DOHH2 (cell line): ENCODE data around the gene PKN1.

Experiments
- H3F3A ChIP-seq: fragments of 200-600 bp; sonication (generic), shearing (Covaris generic); 2 replicates; pipeline ENCODE4 v1.6.0; 2016; ENCODE audit warnings: antibody characterized with exemption, mild to moderate bottlenecking; ENCODE audit not compliant: control insufficient read depth, insufficient read depth
- H3K27ac ChIP-seq: fragments of 200-600 bp; sonication (generic); 2 replicates; pipeline ENCODE4 v1.5.1; 2014; ENCODE audit warnings: low read depth, mild to moderate bottlenecking, low read length, moderate library complexity
- H3K27me3 ChIP-seq: fragments of 200-600 bp; sonication (generic); 2 replicates; pipeline ENCODE4 v1.6.1; 2014; ENCODE audit warnings: mild to moderate bottlenecking, low read length, mixed read lengths; ENCODE audit not compliant: control insufficient read depth
- H3K36me3 ChIP-seq: fragments of 200-600 bp; sonication (generic); 2 replicates; pipeline ENCODE4 v1.6.1; 2014; ENCODE audit warnings: mild to moderate bottlenecking, low read length, moderate library complexity, mixed read lengths; ENCODE audit not compliant: control insufficient read depth
- H3K4me1 ChIP-seq: fragments of 200-600 bp; sonication (generic); 2 replicates; pipeline ENCODE4 v1.6.1; 2014; ENCODE audit warnings: mild to moderate bottlenecking, low read length, mixed read lengths; ENCODE audit not compliant: control insufficient read depth
- H3K4me2 ChIP-seq: fragments of 200-600 bp; sonication (generic); 2 replicates; pipeline ENCODE4 v1.6.0; 2014; ENCODE audit warnings: mild to moderate bottlenecking, low read length, moderate library complexity
- H3K4me3 ChIP-seq: fragments of 200-600 bp; sonication (generic); 2 replicates; pipeline ENCODE4 v1.5.1; 2014; ENCODE audit warnings: mild to moderate bottlenecking, low read length, mixed read lengths
- H3K79me2 ChIP-seq: fragments of 200-600 bp; sonication (generic); 2 replicates; pipeline ENCODE4 v1.6.1; 2014; ENCODE audit warnings: mild to moderate bottlenecking, low read length, mixed read lengths; ENCODE audit not compliant: control insufficient read depth
- H3K9me2 ChIP-seq: fragments of 200-600 bp; sonication (generic); replicated peaks from 2 replicates; pipeline ENCODE4 v1.6.1; 2014; ENCODE audit warnings: mild to moderate bottlenecking, low read length, mixed read lengths; ENCODE audit not compliant: control insufficient read depth
- H3K9me3 ChIP-seq: fragments of 200-600 bp; sonication (generic); 2 replicates; pipeline ENCODE4 v1.6.1; 2014; ENCODE audit warnings: antibody characterized with exemption, low read length, mixed read lengths; ENCODE audit not compliant: control insufficient read depth, insufficient read depth
- H4K20me1 ChIP-seq: fragments of 200-600 bp; sonication (generic); 2 replicates; pipeline ENCODE4 v1.6.0; 2014; ENCODE audit warnings: low read depth, mild to moderate bottlenecking, antibody characterized with exemption, low read length, moderate library complexity; ENCODE audit not compliant: control insufficient read depth, insufficient read depth
- CTCF ChIP-seq: fragments of 200-600 bp; sonication (generic); IDR thresholded peaks from one replicate; pipeline ENCODE4 v1.5.1; 2014; ENCODE audit warnings: antibody characterized with exemption, mild to moderate bottlenecking, low read depth, low read length; ENCODE audit not compliant: poor library complexity, severe bottlenecking
- EZH2phosphoT487 ChIP-seq: fragments of 200-600 bp; sonication (generic); IDR thresholded peaks from 2 replicates; pipeline ENCODE4 v1.6.1; 2017; ENCODE audit warnings: borderline replicate concordance, mild to moderate bottlenecking, antibody characterized with exemption, low read length, moderate library complexity, mixed read lengths

PKN1 gene

GRCh38 chr19:14467391-14467790, 34.3 kb downstream of the PKN1 start:
- no peaks in the 10 kb centered on the region for H3K9me3 ChIP-seq
- H3F3A ChIP-seq, result 0 out of 2 replicates have a peak, but pooled peaks cover 3% of the 10 kb centered on the region
- H3K9me2 ChIP-seq, result no peaks in the 10 kb centered on the region
- TF ChIP-seq CTCF (no peak), EZH2phosphoT487 (no peak)
- H4K20me1 ChIP-seq, result no peaks in the 10 kb centered on the region
- peaks cover 55% of the 10 kb centered on the region for H3K36me3 ChIP-seq
- H3K4me3 ChIP-seq, result no peak overlapping the region
- no peak overlapping the region for H3K27ac ChIP-seq
- no peak overlapping the region for H3K4me2 ChIP-seq
- no peaks in the 10 kb centered on the region for H3K27me3 ChIP-seq
- H3K79me2 ChIP-seq, result no peaks in the 10 kb centered on the region
- H3K4me1 ChIP-seq, result peaks cover 2% of the 10 kb centered on the region

- no peaks in the 10 kb centered on the region for H4K20me1 ChIP-seq
- H3K4me2 ChIP-seq, result no peak overlapping the region
- no peaks in the 10 kb centered on the region for H3K27me3 ChIP-seq
These were observed 34.7 kb downstream of the PKN1 start for GRCh38 chr19:14467816-14468215.

DNA sequence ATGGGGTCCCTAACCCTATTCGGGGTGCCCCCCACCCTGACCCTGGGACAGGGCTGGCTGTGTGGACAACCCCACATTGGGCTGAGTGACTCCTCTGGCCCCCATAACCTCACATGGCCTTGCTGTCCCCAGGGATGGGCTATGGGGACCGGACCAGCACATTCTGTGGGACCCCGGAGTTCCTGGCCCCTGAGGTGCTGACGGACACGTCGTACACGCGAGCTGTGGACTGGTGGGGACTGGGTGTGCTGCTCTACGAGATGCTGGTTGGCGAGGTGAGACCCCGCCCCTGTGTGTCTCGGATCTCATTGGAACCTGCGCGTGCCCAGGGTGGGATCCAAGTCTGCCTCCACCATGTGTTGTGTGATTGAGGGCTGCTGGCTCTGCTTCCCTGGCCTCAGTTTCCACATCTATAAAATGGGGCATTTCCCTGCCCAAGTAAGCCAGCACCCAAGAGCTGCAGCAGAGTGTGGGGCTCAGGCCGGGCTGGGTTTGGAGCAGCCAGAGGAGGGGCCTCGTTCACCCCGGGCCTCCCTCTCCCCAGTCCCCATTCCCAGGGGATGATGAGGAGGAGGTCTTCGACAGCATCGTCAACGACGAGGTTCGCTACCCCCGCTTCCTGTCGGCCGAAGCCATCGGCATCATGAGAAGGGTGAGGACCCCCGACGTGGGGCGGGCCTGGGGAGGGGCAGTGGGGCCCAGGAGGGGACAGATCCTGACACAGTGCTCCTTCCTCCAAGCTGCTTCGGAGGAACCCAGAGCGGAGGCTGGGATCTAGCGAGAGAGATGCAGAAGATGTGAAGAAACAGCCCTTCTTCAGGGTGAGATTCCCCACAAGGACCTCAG, 37.1 kb downstream of the PKN1 start:
- no peaks in the 10 kb centered on the region for H3K9me2 ChIP-seq
- TF ChIP-seq CTCF, result no peak
- no peak for TF ChIP-seq EZH2phosphoT487
- H3K9me3 ChIP-seq, result no peaks in the 10 kb centered on the region
- no peak overlapping the region for H3K27ac ChIP-seq
- peaks cover 12% of the 10 kb centered on the region for H3K4me1 ChIP-seq
- peaks cover 32% of the 10 kb centered on the region for H3K36me3 ChIP-seq
- H3K79me2 ChIP-seq, result no peaks in the 10 kb centered on the region
- no peak overlapping the region for H3K4me3 ChIP-seq
- H3F3A ChIP-seq, result 0 out of 2 replicates have a peak, but pooled peaks cover 3% of the 10 kb centered on the region
- no peaks in the 10 kb centered on the region for H3K27me3 ChIP-seq
- H4K20me1 ChIP-seq, result no peaks in the 10 kb centered on the region; the same call in 1 of the 2 replicates
- H3K4me2 ChIP-seq, result no peak overlapping the region

More at GRCh38 chr19:14467816-14468215, 34.7 kb downstream of the PKN1 start:
- H3K9me3 ChIP-seq, result no peaks in the 10 kb centered on the region
- H3K27ac ChIP-seq, result no peak overlapping the region
- no peaks in the 10 kb centered on the region for H3K9me2 ChIP-seq
- peaks cover 7% of the 10 kb centered on the region for H3K4me1 ChIP-seq
- TF ChIP-seq EZH2phosphoT487, result no peak
- TF ChIP-seq CTCF, result no peak
- peaks cover 51% of the 10 kb centered on the region for H3K36me3 ChIP-seq
- no peak overlapping the region for H3K4me3 ChIP-seq
- 0 out of 2 replicates have a peak, but pooled peaks cover 3% of the 10 kb centered on the region for H3F3A ChIP-seq
- H3K79me2 ChIP-seq, result no peaks in the 10 kb centered on the region
